Stomach (tissue), 9 donors: ENCODE data around the gene TFIP11. TPM values are rescaled to one million over a fixed set of nuclear protein-coding genes. Genes with fewer than 3 reads are reported as not detected.

Source experiments
- DNase-seq, 2 donors: peaks; one replicate each; pipeline versions ENCODE4 v3.0.0 to v3.0.0-alpha.2; 2013 to 2019
- H3K27ac ChIP-seq, 5 donors: fragments of 200-600 bp in 4 of 5; sonication (generic) in 4 of 5; one replicate each; pipeline ENCODE4 v1.5.1; 2013 to 2019; ENCODE audit warnings: mild to moderate bottlenecking in 1 of 5, moderate library complexity in 1 of 5
- H3K27me3 ChIP-seq, 3 donors: fragments of 200-600 bp; sonication (generic); one replicate each; pipeline ENCODE4 v1.5.1; 2017 to 2019; ENCODE audit warnings: mixed run types in 1 of 3
- H3K36me3 ChIP-seq, 4 donors: fragments of 200-600 bp; sonication (generic); 1 replicate in 3 of 4; 2 replicates in 1 of 4; pipeline ENCODE4 v1.5.1; 2016 to 2019
- H3K4me1 ChIP-seq, 4 donors: fragments of 200-600 bp; sonication (generic); one replicate each; pipeline ENCODE4 v1.5.1; 2016 to 2019
- H3K4me3 ChIP-seq, 4 donors: fragments of 200-600 bp; sonication (generic) in 3 of 4; one replicate each; pipeline ENCODE4 v1.5.1; 2016 to 2019; ENCODE audit warnings: mild to moderate bottlenecking in 1 of 4
- H3K9me3 ChIP-seq, 4 donors: fragments of 200-600 bp; sonication (generic); one replicate each; pipeline ENCODE4 v1.5.1; 2016 to 2019
- EP300 ChIP-seq: sonication (generic); formaldehyde crosslinking; IDR thresholded peaks from one replicate; pipeline ENCODE4 v1.6.1; 2017; ENCODE audit warnings: antibody characterized with exemption
- POLR2A ChIP-seq, 4 donors: fragments of 450-650 bp; IDR thresholded peaks; one replicate each; pipeline ENCODE4 v1.6.1; 2016; ENCODE audit warnings: antibody characterized with exemption in 4 of 4, control low read depth in 2 of 4, mild to moderate bottlenecking in 1 of 4, moderate library complexity in 1 of 4
- POLR2AphosphoS5 ChIP-seq, 3 donors: sonication (generic); formaldehyde crosslinking; IDR thresholded peaks; one replicate each; pipeline ENCODE4 v1.6.1; 2016; ENCODE audit warnings: antibody characterized with exemption in 3 of 3
- WGBS, 5 donors: extraction: QIAGEN DNeasy Blood & Tissue Kit in 3 of 5; methylation state at CpG; one replicate each; pipeline versions ENCODE4 v1.1.5 to v1.1.7; 2013 to 2018; 5-methylcytosine and 5-hydroxymethylcytosine counted together
- intact Hi-C: fragments of 100-400 bp; cut with DNase I; formaldehyde crosslinking; loops from one replicate; pipeline ENCODE4 v1.15.1; 2023; ENCODE audit warnings: low total_unique reads
- polyA plus RNA-seq, 3 donors: library from polyadenylated mRNA; stranded (reverse); fragments of 200-250 nt; gene quantifications; one replicate each; pipeline ENCODE4 v1.2.3, GENCODE V29; 2013
- total RNA-seq, 5 donors: library from RNA; depleted of rRNA; stranded (reverse); fragments of >200 nt; gene quantifications; one replicate each; pipeline versions ENCODE4 v1.1.0 to v1.2.3, GENCODE V29; 2014 to 2016
- TF ChIP-seq, protein P1 (sequence below), 7 experiments: fragments of 450-650 bp in 4 of 7; fragments of 200-600 bp in 3 of 7; sonication (generic) in 3 of 7; IDR thresholded peaks; one replicate each; pipeline ENCODE4 v1.5.1; 2016 to 2019; ENCODE audit warnings: antibody characterized with exemption in 7 of 7, control low read depth in 2 of 7, mild to moderate bottlenecking in 1 of 7
- donor health status: healthy with polysubstance abuse.
- donor health status: Bipolar disorder and iron deficiency.
- donor health status: healthy.

TFIP11 gene
- total and polyA plus RNA-seq, 8 donors, result 11.6 to 48.7 (median 22.3) TPM

DNA sequence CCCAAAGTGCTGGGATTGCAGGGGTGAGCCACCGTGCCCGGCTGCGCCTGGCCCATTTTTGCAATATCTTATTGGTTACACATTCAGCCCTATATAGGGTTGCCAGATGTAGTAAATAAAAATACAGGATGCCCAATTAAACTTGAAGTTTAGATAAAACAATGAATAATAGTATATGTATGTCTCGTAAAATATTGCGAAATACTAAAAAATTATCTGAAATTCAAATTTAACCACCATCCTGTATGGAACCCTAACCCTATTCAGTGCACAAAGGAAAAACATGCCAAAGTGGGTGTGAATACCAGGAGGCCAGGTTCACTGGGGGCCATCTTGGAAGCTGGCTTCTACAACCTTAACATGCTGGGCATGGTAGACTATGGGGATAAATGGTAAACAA is 5.2 kb upstream of the TFIP11 start:
- Histone ChIP-seq H3K4me3 (no peak overlapping the region), H3K9me3 (no peaks in the 10 kb centered on the region), H3K27me3 (no peaks in the 10 kb centered on the region), H3K27ac (no peak overlapping the region), H3K36me3 (no peaks in the 10 kb centered on the region), H3K4me1 (peaks cover 7 to 17% (median 12%) of the 10 kb centered on the region in 4 donors)
- no peak for DNase-seq
- WGBS, 5 donors, result 92 to 98% (median 95%) methylated on average over 5 of the region's 5 CpGs
- TF ChIP-seq POLR2AphosphoS5 (IDR thresholded peaks at IDR 0.05), result no peak
- no peak for TF ChIP-seq POLR2A (IDR thresholded peaks at IDR 0.05)
- no peak for TF ChIP-seq EP300
- TF ChIP-seq, protein P1, sequence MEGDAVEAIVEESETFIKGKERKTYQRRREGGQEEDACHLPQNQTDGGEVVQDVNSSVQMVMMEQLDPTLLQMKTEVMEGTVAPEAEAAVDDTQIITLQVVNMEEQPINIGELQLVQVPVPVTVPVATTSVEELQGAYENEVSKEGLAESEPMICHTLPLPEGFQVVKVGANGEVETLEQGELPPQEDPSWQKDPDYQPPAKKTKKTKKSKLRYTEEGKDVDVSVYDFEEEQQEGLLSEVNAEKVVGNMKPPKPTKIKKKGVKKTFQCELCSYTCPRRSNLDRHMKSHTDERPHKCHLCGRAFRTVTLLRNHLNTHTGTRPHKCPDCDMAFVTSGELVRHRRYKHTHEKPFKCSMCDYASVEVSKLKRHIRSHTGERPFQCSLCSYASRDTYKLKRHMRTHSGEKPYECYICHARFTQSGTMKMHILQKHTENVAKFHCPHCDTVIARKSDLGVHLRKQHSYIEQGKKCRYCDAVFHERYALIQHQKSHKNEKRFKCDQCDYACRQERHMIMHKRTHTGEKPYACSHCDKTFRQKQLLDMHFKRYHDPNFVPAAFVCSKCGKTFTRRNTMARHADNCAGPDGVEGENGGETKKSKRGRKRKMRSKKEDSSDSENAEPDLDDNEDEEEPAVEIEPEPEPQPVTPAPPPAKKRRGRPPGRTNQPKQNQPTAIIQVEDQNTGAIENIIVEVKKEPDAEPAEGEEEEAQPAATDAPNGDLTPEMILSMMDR (IDR thresholded peaks at IDR 0.05), result no peak
- intact Hi-C loops, result no loop called here

- Histone ChIP-seq H3K4me1 (peaks cover 9 to 21% (median 16%) of the 10 kb centered on the region in 4 donors), H3K36me3 (no peaks in the 10 kb centered on the region), H3K27me3 (no peaks in the 10 kb centered on the region), H3K9me3 (no peaks in the 10 kb centered on the region), H3K4me3 (no peak overlapping the region), H3K27ac (no peak overlapping the region)
- TF ChIP-seq, protein P1 (IDR thresholded peaks at IDR 0.05), result no peak
- TF ChIP-seq POLR2AphosphoS5 (IDR thresholded peaks at IDR 0.05) (no peak), POLR2A (IDR thresholded peaks at IDR 0.05) (no peak), EP300 (no peak)
- WGBS, 5 donors, result 61 to 91% (median 84%) methylated on average over 1 of the region's 1 CpG
- DNase-seq, result no peak
- intact Hi-C loops, result no loop called here
These were observed 4.2 kb upstream of the TFIP11 start for GRCh38 chr22:26516503-26516902.

DNA sequence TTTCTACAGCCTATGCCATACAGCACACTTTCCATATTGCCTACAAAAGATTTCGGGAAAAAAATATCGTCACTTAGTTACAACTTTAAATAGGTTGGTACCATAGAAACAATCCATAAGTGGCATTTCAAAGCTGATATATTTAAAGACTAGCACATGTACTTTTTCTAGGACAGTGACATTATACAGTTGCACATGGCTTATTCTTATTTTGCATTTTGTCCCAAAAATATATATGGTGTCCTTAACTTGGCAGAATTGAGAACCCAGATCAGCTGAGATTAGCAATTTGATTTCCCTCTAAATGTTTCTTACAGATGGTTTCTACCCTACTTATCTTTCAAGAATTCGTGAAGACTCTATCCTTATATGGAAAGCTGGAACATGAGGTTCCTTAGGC is 3.7 kb upstream of the TFIP11 start:
- Histone ChIP-seq H3K27me3 (no peaks in the 10 kb centered on the region), H3K36me3 (no peaks in the 10 kb centered on the region), H3K9me3 (no peaks in the 10 kb centered on the region), H3K4me3 (no peak overlapping the region), H3K4me1 (peaks cover 12 to 26% (median 22%) of the 10 kb centered on the region in 4 donors), H3K27ac (no peak overlapping the region)
- no peak for DNase-seq
- TF ChIP-seq POLR2A (IDR thresholded peaks at IDR 0.05) (no peak), POLR2AphosphoS5 (IDR thresholded peaks at IDR 0.05) (no peak), EP300 (no peak)
- 80 to 88% (median 84%) methylated on average over 3 of the region's 3 CpGs for WGBS, 5 donors
- intact Hi-C loops, result no loop called here

GRCh38 chr22:26514419-26515161 is 2.3 kb upstream of the TFIP11 start:
- no peaks in the 10 kb centered on the region for H3K27me3 ChIP-seq
- H3K36me3 ChIP-seq, result peaks cover under 1 to 10% (median 7%) of the 10 kb centered on the region in 4 donors
- H3K9me3 ChIP-seq, result no peaks in the 10 kb centered on the region
- no peak overlapping the region for H3K4me3 ChIP-seq
- peaks cover 12 to 34% (median 27%) of the 10 kb centered on the region in 4 donors for H3K4me1 ChIP-seq
- intact Hi-C loops, result no loop called here
- no peak overlapping the region for H3K27ac ChIP-seq
- TF ChIP-seq, protein P1 (IDR thresholded peaks at IDR 0.05), result no peak
- no peak for TF ChIP-seq EP300
- TF ChIP-seq POLR2A (IDR thresholded peaks at IDR 0.05), result no peak
- no peak for TF ChIP-seq POLR2AphosphoS5 (IDR thresholded peaks at IDR 0.05)
- 93 to 95% (median 94%) methylated on average over 12 of the region's 12 CpGs for WGBS, 5 donors
- no peak for DNase-seq

- Histone ChIP-seq H3K36me3 (peaks cover 8 to 17% (median 15%) of the 10 kb centered on the region in 4 donors), H3K27ac (no peak overlapping the region), H3K4me3 (no peak overlapping the region), H3K27me3 (no peaks in the 10 kb centered on the region), H3K4me1 (peaks cover 12 to 34% (median 27%) of the 10 kb centered on the region in 4 donors), H3K9me3 (no peaks in the 10 kb centered on the region)
- no peak for DNase-seq
- intact Hi-C loops, result no loop called here
- TF ChIP-seq POLR2A (IDR thresholded peaks at IDR 0.05) (no peak), POLR2AphosphoS5 (IDR thresholded peaks at IDR 0.05) (no peak), EP300 (no peak)
- WGBS, 5 donors, result 17 to 38% (median 33%) methylated on average over 1 of the region's 1 CpG
These were observed 1.6 kb upstream of the TFIP11 start for GRCh38 chr22:26513838-26514237.
